ENCODE measurements around the gene CDC42EP2.

GRCh38 chr11:65366340-65366773, 51.7 kb downstream of the CDC42EP2 start:
- TF ChIP-seq EZH2phosphoT487 (IDR thresholded peaks at IDR 0.05; ENCODE audit: insufficient read depth, low read depth) (no peak), EZH2 (IDR thresholded peaks at IDR 0.05; ENCODE audit: insufficient read depth, poor library complexity, severe bottlenecking) (no peak)
